HepG2 (cell line): ENCODE measurements around the gene L3MBTL4. TPM values are rescaled to one million over a fixed set of nuclear protein-coding genes. Genes with fewer than 3 reads are reported as not detected.
"Not testable (repeated sequence)": the region's sequence is repeated elsewhere in the genome, so short reads cannot be mapped to it uniquely, and the experiment has no call there.

Experiments used
- ATAC-seq: fragments of 200-7000 bp; cut with Tn5 transposase; 3 replicates; pipeline ENCODE4 v1.9.1; 2020; ENCODE audit warnings: mild to moderate bottlenecking, moderate library complexity
- BruUV-seq: library from RNA; stranded (reverse); fragments of 400-500 nt; replicated peaks from 2 replicates; lab custom pipeline; 2021; lab: Mats Ljungman, UMichigan
- CTCF ChIA-PET: fragments of 300-600 bp; formaldehyde crosslinking; extraction: SDS; loops from one replicate; lab custom pipeline; 2021; ENCODE audit warnings: low total read pairs, inconsistent platforms, low intra/inter-chr PET ratio; lab: Yijun Ruan, JAX
- POLR2A ChIA-PET: fragments of 350-600 bp; sonication (Branson Sonifier 250); formaldehyde crosslinking; loops from one replicate; lab custom pipeline; 2020; ENCODE audit warnings: antibody characterized with exemption, inconsistent platforms; lab: Yijun Ruan, JAX
- DNase-seq: peaks from one replicate; pipeline ENCODE4 v3.0.0-alpha.2; 2015; ENCODE audit warnings: low spot score
- FAIRE-seq: peaks from 3 replicates; lab custom pipeline; 2011; peaks lifted over from hg19 to GRCh38; lab: Jason Lieb, UNC
- H2AFZ ChIP-seq: one replicate; pipeline ENCODE4 v1.6.1; 2011; ENCODE audit warnings: low read length, inconsistent platforms
- H3K27ac ChIP-seq: fragments of 300-600 bp; 3 replicates; pipeline ENCODE4 v1.8.0; 2011; ENCODE audit warnings: mixed run types, mild to moderate bottlenecking, mixed read lengths, low read length, inconsistent platforms; ENCODE audit not compliant: insufficient read depth; ENCODE audit errors: extremely low read length
- H3K27me3 ChIP-seq, 2 experiments: fragments of 200-600 bp in 1 of 2; 2 replicates in 1 of 2; 3 replicates in 1 of 2; pipeline versions ENCODE4 v1.6.0 to v1.8.0; 2011; ENCODE audit warnings: low read length in 2 of 2, mild to moderate bottlenecking in 2 of 2, moderate library complexity in 2 of 2, inconsistent platforms in 1 of 2; ENCODE audit not compliant: insufficient read depth in 2 of 2, control insufficient read depth in 1 of 2
- H3K36me3 ChIP-seq, 2 experiments: fragments of 200-600 bp in 1 of 2; replicated peaks in 1 of 2; 2 replicates in 1 of 2; 3 replicates in 1 of 2; pipeline versions ENCODE4 v1.5.1 to v1.8.0; 2011; ENCODE audit warnings: low read length in 2 of 2, inconsistent platforms in 1 of 2; ENCODE audit not compliant: insufficient read depth in 2 of 2, control insufficient read depth in 1 of 2
- H3K4me1 ChIP-seq: 2 replicates; pipeline ENCODE4 v1.5.1; 2012; ENCODE audit warnings: low read length, inconsistent platforms; ENCODE audit not compliant: insufficient read depth
- H3K4me2 ChIP-seq: 2 replicates; pipeline ENCODE4 v1.6.0; 2011; ENCODE audit warnings: low read depth, low read length, inconsistent platforms
- H3K4me3 ChIP-seq, 3 experiments: fragments of 200-600 bp in 1 of 3; sonication (generic), shearing (Covaris generic) in 1 of 3; replicated peaks in 1 of 3; 2 replicates each; pipeline ENCODE4 v1.5.1; 2011 to 2016; ENCODE audit warnings: low read length in 3 of 3, inconsistent platforms in 2 of 3, low read depth in 2 of 3, mild to moderate bottlenecking in 2 of 3, control low read depth in 1 of 3, mixed read lengths in 1 of 3; ENCODE audit not compliant: insufficient read depth in 1 of 3
- H3K79me2 ChIP-seq: one replicate; pipeline ENCODE4 v1.6.1; 2011; ENCODE audit warnings: low read length, inconsistent platforms; ENCODE audit not compliant: insufficient read depth
- H3K9ac ChIP-seq: 2 replicates; pipeline ENCODE4 v1.6.0; 2011; ENCODE audit warnings: mild to moderate bottlenecking, low read depth, low read length, inconsistent platforms; ENCODE audit not compliant: insufficient read depth
- H3K9me3 ChIP-seq: 2 replicates; pipeline ENCODE4 v1.5.1; 2012; ENCODE audit warnings: mild to moderate bottlenecking, low read length
- H4K20me1 ChIP-seq: 2 replicates; pipeline ENCODE4 v1.6.0; 2011; ENCODE audit warnings: inconsistent platforms, mild to moderate bottlenecking, low read length, moderate library complexity; ENCODE audit not compliant: insufficient read depth
- BRF2 ChIP-seq: sonication (generic); formaldehyde crosslinking; IDR thresholded peaks from 2 replicates; pipeline ENCODE4 v1.8.1; 2022; ENCODE audit warnings: mild to moderate bottlenecking, missing genetic modification reagents
- CREB1 ChIP-seq, 2 experiments: fragments of 450-650 bp in 1 of 2; IDR thresholded peaks; 2 replicates each; pipeline ENCODE4 v1.6.1; 2016 to 2017; ENCODE audit warnings: control low read depth in 1 of 2, mild to moderate bottlenecking in 1 of 2, missing compliant biosample characterization in 1 of 2, missing genetic modification characterization in 1 of 2
- ERF ChIP-seq: IDR thresholded peaks from 2 replicates; pipeline ENCODE4 v1.6.1; 2018; ENCODE audit warnings: missing biosample characterization, missing genetic modification reagents
- FOXA1 ChIP-seq, 2 experiments: fragments of 450-650 bp in 1 of 2; sonication (generic) in 1 of 2; formaldehyde crosslinking in 1 of 2; IDR thresholded peaks; 2 replicates each; pipeline versions ENCODE4 v1.4.0 to v1.6.1; 2016 to 2020; ENCODE audit warnings: missing genetic modification reagents in 1 of 2
- HDAC2 ChIP-seq: sonication (generic); formaldehyde crosslinking; IDR thresholded peaks from 2 replicates; pipeline ENCODE4 v1.4.0; 2020; ENCODE audit warnings: missing genetic modification reagents
- MYNN ChIP-seq: sonication (generic); formaldehyde crosslinking; IDR thresholded peaks from 2 replicates; pipeline ENCODE4 v1.4.0; 2020; ENCODE audit warnings: mild to moderate bottlenecking, low read depth, missing genetic modification reagents
- MYPOP ChIP-seq: sonication (generic); formaldehyde crosslinking; IDR thresholded peaks from 2 replicates; pipeline ENCODE4 v1.8.1; 2023; ENCODE audit warnings: mild to moderate bottlenecking, moderate library complexity, missing genetic modification reagents
- NFRKB ChIP-seq: fragments of 450-650 bp; IDR thresholded peaks from 2 replicates; pipeline ENCODE4 v1.6.1; 2017
- RARA ChIP-seq: IDR thresholded peaks from 2 replicates; pipeline ENCODE4 v1.6.1; 2016; ENCODE audit warnings: missing genetic modification reagents, missing compliant biosample characterization
- RARG ChIP-seq: sonication (generic); formaldehyde crosslinking; IDR thresholded peaks from 2 replicates; pipeline ENCODE4 v1.4.0; 2020; ENCODE audit warnings: low read depth, mild to moderate bottlenecking, missing genetic modification reagents
- RXRB ChIP-seq: IDR thresholded peaks from 2 replicates; pipeline ENCODE4 v1.6.1; 2016; ENCODE audit warnings: borderline replicate concordance, missing genetic modification reagents, missing compliant biosample characterization
- XBP1 ChIP-seq: sonication (generic); formaldehyde crosslinking; IDR thresholded peaks from 2 replicates; pipeline ENCODE4 v1.5.0; 2020; ENCODE audit warnings: missing genetic modification reagents
- ZBTB7B ChIP-seq: sonication (generic); formaldehyde crosslinking; IDR thresholded peaks from 2 replicates; pipeline ENCODE4 v1.4.0; 2020; ENCODE audit warnings: missing genetic modification reagents
- ZMYM3 ChIP-seq: sonication (generic); formaldehyde crosslinking; IDR thresholded peaks from 2 replicates; pipeline ENCODE4 v1.5.1; 2020; ENCODE audit warnings: mild to moderate bottlenecking, missing genetic modification reagents
- ZNF205 ChIP-seq: IDR thresholded peaks from 2 replicates; pipeline ENCODE4 v1.6.1; 2018; ENCODE audit warnings: missing biosample characterization, missing genetic modification reagents
- ZNF34 ChIP-seq: sonication (generic); formaldehyde crosslinking; IDR thresholded peaks from 2 replicates; pipeline ENCODE4 v1.4.0; 2020; ENCODE audit warnings: mild to moderate bottlenecking, missing genetic modification reagents, borderline replicate concordance
- ZNF460 ChIP-seq: sonication (generic); formaldehyde crosslinking; IDR thresholded peaks from 2 replicates; pipeline ENCODE4 v1.5.1; 2020; ENCODE audit warnings: missing genetic modification reagents, mild to moderate bottlenecking, borderline replicate concordance
- WGBS: methylation state at CpG from one replicate; pipeline ENCODE4 v1.1.6; 2017; ENCODE audit warnings: low lambda C conversion rate; 5-methylcytosine and 5-hydroxymethylcytosine counted together
- in situ Hi-C: cut with HindIII; loops from 2 replicates; pipeline ENCODE4 v1.10.0; 2017; ENCODE audit warnings: low pct_unique_long_range_greater_than_20kb; ENCODE audit not compliant: extremely low pct_ligation_motif_present
- intact Hi-C: fragments of 100-400 bp; cut with micrococcal nuclease; formaldehyde crosslinking; loops from one replicate; pipeline ENCODE4 v1.10.0; 2022; ENCODE audit not compliant: unreplicated experiment
- polyA plus RNA-seq, 8 experiments: library from polyadenylated mRNA; depleted of rRNA in 3 of 8; stranded (reverse) in 7 of 8; unstranded in 1 of 8; fragments of >200 nt; fragmentation: Illumina TruSeq in 4 of 8; extraction: Trizol in 4 of 8; gene quantifications; 2 replicates each; pipeline versions ENCODE4 v1.2.1 to v1.2.3, GENCODE V29; 2011 to 2016; ENCODE audit warnings: low read depth in 4 of 8, missing spikeins in 1 of 8, mixed read lengths in 1 of 8; ENCODE audit not compliant: insufficient read depth in 1 of 8
- total RNA-seq, 5 experiments: library from RNA; depleted of rRNA; stranded (reverse); fragments of >200 nt; fragmentation: Illumina TruSeq; extraction: Trizol; gene quantifications; 2 replicates each; pipeline ENCODE4 v1.2.3, GENCODE V29; 2016; ENCODE audit warnings: low read depth in 1 of 5

The L3MBTL4 gene
- total and polyA plus RNA-seq, 2 of the 13 experiments (the other 11 are each of a cell fraction or from before 2014, with no cell fraction given): 10.8 to 13.3 TPM

GRCh38 chr18:6377473-6377872 lies 37.2 kb downstream of the L3MBTL4 start:
- H3K9me3 ChIP-seq, ATAC-seq, intact Hi-C loops, H3K36me3 ChIP-seq, in situ Hi-C loops, FAIRE-seq, H3K79me2 ChIP-seq, H3K4me3 ChIP-seq, DNase-seq, H4K20me1 ChIP-seq, BruUV-seq, H2AFZ ChIP-seq, H3K9ac ChIP-seq, POLR2A ChIA-PET, CTCF ChIA-PET, H3K27me3 ChIP-seq, H3K4me2 ChIP-seq: not testable (repeated sequence)
- peak overlapping the region; percentile 66 for H3K27ac ChIP-seq
- H3K4me1 ChIP-seq: peaks cover 62% of the 10 kb centered on the region
- WGBS: 93% methylated on average over 2 of the region's 2 CpGs
- peak; percentile 73; the same call in 1 of the 2 replicates for TF ChIP-seq ZMYM3

- CTCF ChIA-PET: no interaction called here
- H3K9ac ChIP-seq: peak overlapping the region; percentile 49; the same call in 1 of the 2 replicates
- H3K79me2 ChIP-seq: peaks cover 16% of the 10 kb centered on the region
- POLR2A ChIA-PET: interaction anchor here (1.1 kb wide), 1 partner anchor 29 kb away, joined by 3 read pairs; no protein-coding TSS in a partner anchor
- no TSS peak for BruUV-seq
- H3K36me3 ChIP-seq: no peaks in the 10 kb centered on the region
- peak; percentile 52 for ATAC-seq
- in situ Hi-C loops (no loop called here), intact Hi-C loops (no loop called here)
- no peaks in the 10 kb centered on the region for H4K20me1 ChIP-seq
- peak overlapping the region; percentile 69 for H3K4me2 ChIP-seq
- peak overlapping the region; percentile 66 for H3K27ac ChIP-seq
- H3K9me3 ChIP-seq: no peaks in the 10 kb centered on the region
- peaks cover 69% of the 10 kb centered on the region for H3K4me1 ChIP-seq
- WGBS: 38% methylated on average over 6 of the region's 6 CpGs
- peak; percentile 86 for DNase-seq
- no peak overlapping the region for H3K4me3 ChIP-seq
- H2AFZ ChIP-seq: no peak overlapping the region
- no peaks in the 10 kb centered on the region for H3K27me3 ChIP-seq
- no peak for FAIRE-seq
- 0 out of 2 replicates have a peak, but pooled peaks have one; percentile 40 for TF ChIP-seq ZBTB7B (CRISPR knock-in tag)
- no peak for TF ChIP-seq MYNN
- TF ChIP-seq CREB1 (IDR thresholded peaks at IDR 0.05): no peak
- peak; percentile 47; the same call in 1 of the 2 replicates for TF ChIP-seq CREB1 (CRISPR knock-in tag; IDR thresholded peaks at IDR 0.05)
- peak; percentile 51; the same call in 1 of the 2 replicates for TF ChIP-seq ZNF460
- TF ChIP-seq RARG: no peak
- peak; percentile 52 for TF ChIP-seq HDAC2 (CRISPR knock-in tag)
- TF ChIP-seq NFRKB: no peak
- TF ChIP-seq ERF (CRISPR knock-in tag): peak; percentile 87
- TF ChIP-seq XBP1 (CRISPR knock-in tag): no peak
- TF ChIP-seq RARA (CRISPR knock-in tag): peak; percentile 97
- peak; percentile 96 for TF ChIP-seq RXRB
- no peak for TF ChIP-seq ZNF205 (CRISPR knock-in tag)
- TF ChIP-seq BRF2: no peak
- no peak for TF ChIP-seq ZNF34 (CRISPR knock-in tag)
- TF ChIP-seq MYPOP: no peak
- TF ChIP-seq FOXA1 (IDR thresholded peaks at IDR 0.05): no peak
- TF ChIP-seq FOXA1 (CRISPR knock-in tag; IDR thresholded peaks at IDR 0.05): peak; percentile 63
These were observed 38.1 kb downstream of the L3MBTL4 start for GRCh38 chr18:6376433-6377229.
